GM21619 (cell line): ENCODE data around the gene GJD3.
"Not testable (repeated sequence)": the region's sequence is repeated elsewhere in the genome, so short reads cannot be mapped to it uniquely, and the experiment has no call there.

ENCODE experiments used
- ATAC-seq: cut with Tn5 transposase; IDR thresholded peaks from one replicate; pipeline ENCODE4 v1.9.1; 2021; ENCODE audit not compliant: unreplicated experiment

GJD3 gene

DNA sequence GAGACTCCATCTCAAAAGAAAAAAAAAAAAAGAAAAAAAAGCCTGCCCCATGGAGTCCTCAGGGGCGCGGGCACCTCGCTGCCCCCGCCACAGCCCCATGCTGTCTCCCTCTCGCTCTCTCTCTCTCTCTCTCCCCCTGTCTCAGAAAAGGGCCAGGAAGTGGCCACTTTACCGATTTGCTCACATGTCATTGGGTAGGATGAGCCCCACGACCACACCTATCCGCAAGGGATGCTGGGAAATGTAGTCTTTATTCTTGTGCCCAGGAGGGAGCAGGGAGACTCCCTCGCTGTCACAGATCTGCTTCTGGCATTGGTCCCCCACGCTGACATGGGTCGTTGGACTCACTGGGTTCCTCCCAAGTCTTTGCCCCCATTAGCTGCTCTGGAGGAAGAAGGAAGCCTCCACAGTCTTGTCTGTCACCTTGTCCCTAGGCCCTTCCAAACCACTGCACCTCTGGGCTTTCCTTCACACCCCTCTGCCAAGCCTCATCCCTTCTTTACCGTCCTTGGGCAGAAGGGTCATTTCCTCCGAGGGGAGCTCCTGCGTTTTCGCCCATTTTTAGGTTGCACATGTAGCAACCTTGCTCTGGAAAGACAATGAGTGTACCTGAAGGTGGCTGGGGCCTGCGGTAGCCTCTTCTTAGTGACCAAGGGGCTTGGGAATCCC is 6.9 kb upstream of the GJD3 start:
- no peak for ATAC-seq

DNA sequence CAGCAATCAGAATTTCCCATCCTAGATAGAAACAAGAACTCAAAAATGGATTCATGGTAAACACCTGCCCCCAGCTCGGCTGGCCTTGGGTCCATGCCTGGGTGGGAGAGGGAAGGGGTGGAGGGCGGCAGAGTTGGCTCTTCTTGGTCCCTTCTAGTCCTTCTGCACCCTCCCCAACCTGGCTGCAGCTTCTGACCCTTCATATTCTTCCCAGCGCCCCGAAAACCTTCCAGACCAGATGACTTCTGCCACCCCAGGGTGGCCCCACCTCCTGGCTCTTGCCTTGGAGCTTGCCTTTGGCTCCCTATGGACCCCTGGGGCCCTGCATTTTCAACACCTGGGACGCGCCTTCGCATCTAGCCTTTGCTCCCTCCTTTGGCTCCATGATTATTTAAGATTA is 5.4 kb upstream of the GJD3 start:
- ATAC-seq: no peak

DNA sequence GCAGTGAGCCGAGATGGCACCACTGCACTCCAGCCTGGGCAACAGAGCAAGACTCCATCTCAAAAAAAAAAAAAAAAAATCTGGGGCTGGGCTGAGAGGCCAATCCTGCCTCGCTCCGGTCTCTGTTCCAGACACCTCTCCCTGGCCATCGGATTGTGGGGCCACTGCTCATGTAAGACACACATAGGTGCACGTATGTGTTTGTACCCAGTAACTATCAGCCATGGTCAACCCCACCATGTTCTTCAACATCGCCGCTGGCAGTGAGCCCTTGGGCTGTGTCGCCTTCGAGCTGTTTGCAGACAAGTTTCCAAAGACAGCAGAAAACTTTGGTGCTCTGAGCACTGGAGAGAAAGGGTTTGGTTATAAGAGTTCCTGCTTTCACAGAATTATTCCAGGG is 3.2 kb upstream of the GJD3 start:
- ATAC-seq: not testable (repeated sequence)

DNA sequence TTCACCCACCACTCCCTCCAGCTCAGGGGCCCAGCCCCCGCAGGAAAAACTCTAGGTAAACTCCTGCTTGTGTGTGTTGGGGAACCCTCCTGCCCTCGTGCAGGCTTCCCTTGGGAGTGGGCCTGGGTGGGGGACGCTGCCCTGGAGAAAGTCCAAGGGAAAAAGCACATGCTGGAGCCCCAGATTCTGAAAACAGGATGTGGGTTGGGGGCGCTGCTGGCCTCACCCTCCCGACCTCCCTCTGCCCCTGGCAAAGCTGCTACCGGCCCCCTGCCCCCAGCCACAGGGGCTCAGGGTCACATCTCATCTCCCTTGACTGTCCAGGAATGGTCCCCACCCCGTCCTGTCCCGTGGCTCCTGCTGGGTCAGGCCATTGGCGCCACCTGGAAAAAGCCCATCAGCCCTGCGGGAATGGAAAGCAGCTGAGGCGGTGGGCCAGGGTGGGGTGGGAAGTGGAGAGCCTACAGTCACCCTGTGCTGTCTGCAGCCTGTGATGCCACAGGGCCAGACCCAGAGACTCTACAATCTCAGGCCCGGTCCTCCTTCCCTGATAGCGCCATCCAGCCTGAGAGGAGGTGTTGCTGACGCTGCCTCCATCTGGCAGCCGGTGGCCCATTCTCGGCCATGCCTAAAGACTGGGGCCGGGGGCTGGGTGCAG is 2.5 kb upstream of the GJD3 start:
- ATAC-seq: no peak

DNA sequence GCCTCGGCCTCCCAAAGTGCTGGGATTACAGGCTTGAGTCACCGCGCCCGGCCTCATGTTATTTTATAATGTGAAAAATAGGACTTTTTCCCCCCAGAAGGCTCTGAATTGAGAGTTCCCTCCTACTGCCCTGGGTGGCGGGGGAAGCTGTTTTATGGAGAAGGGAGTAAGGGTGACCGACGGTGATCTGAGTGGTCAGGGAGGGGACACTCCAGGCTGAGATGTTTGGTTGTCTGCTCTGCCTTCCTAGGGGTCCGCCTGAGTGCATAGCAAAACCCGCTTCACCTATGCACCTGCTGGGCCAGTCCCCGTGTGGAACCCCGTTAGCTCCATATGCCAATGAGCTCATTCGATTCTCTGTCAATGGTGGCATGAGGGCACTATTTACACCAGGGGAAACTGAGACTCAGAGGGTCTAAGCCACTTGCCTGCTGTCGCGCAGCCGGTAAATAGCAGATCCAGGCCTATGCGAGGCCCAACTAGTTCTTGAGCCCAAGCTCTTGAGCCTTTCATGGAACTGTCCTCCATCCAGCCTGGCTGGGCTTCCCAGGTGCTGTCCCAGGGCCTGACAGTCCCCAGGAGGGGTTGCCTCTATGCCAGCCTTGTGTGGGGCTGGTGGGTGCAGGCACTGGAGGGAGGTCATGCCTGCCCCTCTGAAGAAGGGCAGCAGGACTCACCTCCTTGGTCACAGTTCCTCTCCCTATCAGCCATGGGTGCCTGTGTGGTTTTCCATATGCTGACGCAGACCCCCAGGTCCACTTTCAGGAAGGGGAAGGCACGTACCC is 1.7 kb upstream of the GJD3 start:
- ATAC-seq: no peak

DNA sequence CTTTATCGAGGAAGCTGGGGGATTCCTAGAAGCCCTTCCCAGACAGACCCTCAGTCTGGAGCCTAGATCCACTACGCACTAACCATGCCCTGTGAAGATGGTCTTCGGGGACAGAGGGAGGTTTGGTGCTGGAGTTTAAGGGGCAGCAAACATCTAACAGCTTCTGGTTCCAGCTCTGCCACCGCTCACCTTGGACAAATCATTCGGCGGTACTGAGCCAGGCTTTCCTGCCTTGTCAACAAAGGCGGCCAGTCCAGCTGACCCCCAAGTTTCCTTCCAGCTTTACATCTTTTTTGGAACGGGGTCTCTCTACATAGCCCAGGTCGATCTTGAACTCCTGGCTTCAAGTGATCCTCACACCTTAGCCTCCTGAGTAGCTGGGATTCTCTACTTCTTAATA is 369 bp upstream of the GJD3 start:
- ATAC-seq: no peak

DNA sequence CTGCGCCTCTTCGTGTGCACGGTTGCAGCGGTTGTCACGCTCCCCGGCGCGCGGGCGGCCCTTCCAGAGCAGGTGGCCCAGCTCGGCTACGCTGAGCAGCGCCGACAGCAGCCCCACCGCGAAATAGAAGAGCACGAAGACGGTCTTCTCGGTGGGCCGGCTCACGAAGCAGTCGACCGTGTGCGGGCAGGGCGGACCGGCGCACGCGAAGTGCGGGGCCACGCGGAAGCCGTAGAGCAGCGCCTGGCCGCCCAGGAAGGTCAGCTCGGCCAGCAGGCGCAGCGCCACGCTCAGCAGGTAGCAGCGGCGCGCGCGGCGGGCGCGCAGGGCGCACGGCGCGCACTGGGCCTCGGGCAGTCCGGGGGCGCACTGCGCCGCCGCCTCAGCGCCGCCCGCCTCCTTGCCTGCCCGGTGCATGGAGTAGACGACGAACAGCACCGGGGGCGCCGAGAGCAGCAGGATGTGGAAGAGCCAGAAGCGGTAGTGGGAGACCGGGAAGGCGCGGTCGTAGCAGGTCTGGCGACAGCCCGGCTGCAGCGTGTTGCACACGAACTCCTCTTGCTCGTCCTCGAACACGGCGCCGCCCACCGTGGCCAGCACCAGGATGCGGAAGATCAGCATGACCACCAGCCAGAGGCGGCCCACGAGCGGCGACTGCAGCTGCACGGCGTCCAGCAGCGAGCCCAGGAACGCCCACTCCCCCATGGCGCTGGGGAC is 1.3 kb downstream of the GJD3 start:
- no peak for ATAC-seq

DNA sequence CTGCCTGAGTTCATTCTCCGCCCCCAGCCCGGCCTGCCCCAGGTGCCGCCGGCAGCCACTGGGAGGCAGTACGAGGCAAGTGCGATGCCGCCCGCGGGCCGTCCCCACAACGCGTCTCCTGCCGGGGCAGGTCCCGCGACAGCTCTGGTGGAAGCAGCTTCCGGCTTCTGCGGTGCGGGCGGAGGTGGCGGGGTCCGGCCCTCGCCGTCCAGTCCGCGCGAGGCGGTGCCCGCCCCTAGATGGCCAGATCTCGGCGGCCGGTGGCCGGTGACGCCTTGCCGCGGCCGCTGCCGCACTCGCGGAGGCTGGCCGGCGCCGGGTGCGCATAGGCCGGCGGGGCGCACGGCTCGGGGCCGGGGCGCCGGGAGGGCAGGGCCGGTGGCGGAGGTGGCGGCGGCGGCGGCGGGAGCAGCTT is 1.8 kb downstream of the GJD3 start:
- ATAC-seq: peak; percentile 62

DNA sequence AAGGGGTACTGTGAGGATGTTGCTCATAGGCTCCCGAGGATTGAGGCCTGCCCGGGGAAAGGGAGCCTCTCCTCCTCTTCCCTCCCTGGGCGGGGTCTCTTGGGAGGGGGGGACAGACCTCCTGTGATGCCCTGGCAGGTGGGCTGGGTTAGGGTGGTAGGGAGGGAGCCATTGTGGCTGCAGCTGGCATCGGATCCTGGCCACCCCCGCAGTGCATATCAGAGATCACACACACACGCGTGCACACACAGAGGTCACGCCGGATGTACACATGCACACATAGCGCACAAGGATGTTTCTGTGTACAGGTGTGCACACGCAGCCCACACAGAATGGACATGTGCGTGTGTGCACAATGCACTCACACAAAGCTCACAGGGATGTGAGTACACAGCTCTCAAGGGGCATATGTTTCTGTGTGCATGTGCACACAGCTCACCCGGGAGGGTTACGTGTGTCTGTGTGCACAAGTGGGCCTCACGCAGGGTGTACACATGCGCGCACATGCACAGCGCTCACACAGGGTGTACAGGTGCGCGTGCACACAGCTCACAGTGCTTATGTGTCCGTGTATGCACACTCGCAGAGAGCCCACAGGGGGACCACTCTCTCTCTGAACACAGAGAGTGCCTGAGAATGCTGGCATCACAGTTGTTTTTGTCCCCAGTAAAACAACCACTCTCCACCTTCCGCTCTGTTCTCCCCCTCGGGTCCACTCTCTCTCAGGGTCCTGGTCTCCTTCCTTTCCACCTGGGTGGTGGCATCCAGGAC is 2.4 kb downstream of the GJD3 start:
- no peak for ATAC-seq

DNA sequence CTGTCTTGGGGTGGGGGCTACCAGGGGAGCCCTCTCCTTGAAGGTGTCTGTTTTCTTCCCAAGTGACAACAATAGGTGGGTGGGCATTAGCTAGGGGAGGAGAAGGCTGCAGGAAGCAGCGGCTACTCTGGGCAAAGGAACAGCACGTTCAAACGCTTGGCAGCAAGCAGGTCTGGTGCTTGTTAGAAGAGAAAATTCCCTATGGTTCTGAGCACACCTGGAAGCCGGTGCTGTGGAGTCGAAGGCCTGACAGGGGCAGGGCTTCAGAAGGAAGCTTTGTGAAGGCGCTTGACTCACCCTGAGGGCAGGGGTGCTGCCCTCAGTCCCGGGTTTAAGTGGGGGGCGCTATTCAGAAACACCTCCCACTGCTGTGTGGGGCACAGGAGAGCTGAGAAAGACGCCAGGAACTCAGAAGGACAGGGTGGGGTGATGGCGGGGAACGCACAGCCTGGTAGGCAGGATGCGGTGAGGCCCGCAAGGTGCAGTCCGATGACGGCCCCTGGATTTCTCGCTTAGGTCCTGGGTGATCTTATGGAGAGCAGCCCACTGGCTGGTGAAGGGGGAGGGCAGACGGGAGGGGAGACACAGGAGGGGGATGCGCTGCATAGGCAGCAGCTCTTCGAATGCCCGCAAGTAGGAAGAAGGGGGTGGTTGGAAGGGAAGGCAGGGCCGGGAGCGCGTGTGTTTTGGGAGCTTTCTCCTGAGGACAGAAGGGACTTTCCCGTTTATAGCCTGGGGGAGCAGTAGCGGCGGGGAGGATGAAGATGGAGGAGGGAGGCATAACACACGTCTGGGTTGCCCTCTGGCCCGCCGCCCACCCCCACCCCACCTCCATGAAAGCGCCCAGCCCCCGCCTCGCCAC is 3.2 kb downstream of the GJD3 start:
- no peak for ATAC-seq

DNA sequence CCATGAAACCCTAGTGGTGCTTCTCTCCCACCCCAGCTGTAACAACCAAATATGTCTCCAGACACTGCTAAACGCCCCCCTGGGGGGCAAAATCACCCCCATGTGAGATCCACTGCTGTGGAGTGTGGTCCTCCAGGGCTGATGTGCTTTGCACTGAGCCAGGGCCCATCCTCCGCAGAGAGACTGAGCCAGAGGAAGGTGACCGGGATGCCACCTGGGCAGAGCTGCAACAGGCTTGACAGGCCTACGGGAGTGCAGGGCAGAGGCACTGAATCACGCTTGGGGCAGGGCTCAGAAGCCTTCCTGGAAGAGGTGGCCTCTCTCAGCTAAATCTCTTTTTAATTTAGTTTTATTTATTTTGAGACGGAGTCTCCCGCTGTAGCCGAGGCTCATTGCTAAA is 4.4 kb downstream of the GJD3 start:
- no peak for ATAC-seq

DNA sequence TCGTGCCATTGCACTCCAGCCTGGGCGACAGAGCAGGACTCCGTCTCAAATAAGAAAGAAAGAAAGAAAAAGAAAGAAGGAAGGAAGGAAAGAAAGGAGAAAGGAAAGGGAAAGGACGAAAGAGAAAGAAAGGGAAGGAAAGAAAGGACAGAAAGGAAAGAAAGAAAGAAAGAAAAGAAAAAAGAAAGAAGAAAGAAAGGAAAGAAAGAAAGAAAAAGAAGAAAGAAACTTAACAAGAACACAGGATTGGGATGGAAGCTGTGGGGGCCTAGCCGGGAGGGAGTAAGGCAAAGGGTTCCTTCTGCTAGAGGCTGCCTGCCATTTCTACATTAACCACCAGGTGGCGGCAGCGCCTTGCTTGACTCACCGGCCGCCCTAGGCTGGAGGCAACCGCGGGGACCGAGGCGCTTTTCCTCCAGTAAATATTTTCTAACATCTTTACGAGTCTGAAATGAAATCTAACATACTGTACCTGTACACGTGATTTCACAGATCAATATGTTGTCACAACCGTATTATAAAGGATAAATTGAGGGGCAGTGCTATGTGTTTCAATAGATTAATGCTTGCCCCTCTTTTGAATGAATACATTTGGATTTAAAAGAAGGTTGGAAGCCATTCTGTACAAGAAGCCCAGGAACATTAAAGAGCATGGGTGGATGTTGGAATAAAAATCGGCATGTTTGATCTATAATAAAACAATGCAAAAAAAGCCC is 6.1 kb downstream of the GJD3 start:
- no peak for ATAC-seq

DNA sequence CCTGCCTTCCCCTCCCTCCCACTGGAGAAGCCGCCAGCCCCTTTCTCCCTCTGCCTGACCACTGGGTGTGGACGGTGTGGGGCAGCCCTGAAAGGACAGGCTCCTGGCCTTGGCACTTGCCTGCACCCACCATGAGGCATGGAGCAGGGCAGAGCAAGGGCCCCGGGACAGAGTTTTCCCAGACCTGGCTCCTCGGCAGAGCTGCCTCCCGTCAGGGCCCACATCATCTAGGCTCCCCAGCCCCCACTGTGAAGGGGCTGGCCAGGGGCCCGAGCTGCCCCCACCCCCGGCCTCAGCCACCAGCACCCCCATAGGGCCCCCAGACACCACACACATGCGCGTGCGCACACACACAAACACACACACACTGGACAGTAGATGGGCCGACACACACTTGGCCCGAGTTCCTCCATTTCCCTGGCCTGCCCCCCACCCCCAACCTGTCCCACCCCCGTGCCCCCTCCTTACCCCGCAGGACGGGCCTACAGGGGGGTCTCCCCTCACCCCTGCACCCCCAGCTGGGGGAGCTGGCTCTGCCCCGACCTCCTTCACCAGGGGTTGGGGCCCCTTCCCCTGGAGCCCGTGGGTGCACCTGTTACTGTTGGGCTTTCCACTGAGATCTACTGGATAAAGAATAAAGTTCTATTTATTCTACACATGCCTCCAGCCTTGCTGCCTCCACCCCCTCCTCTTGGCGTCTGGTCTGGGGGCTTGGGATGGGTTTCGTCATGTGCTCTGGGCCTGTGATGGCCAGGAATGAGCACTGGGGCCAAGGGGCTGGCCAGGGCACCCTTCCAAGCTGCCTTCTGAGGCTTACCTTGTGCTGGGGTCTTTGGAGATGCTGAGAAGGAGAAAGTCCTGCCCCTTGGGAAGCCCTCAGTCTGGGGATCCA is 7.3 kb downstream of the GJD3 start:
- no peak for ATAC-seq

DNA sequence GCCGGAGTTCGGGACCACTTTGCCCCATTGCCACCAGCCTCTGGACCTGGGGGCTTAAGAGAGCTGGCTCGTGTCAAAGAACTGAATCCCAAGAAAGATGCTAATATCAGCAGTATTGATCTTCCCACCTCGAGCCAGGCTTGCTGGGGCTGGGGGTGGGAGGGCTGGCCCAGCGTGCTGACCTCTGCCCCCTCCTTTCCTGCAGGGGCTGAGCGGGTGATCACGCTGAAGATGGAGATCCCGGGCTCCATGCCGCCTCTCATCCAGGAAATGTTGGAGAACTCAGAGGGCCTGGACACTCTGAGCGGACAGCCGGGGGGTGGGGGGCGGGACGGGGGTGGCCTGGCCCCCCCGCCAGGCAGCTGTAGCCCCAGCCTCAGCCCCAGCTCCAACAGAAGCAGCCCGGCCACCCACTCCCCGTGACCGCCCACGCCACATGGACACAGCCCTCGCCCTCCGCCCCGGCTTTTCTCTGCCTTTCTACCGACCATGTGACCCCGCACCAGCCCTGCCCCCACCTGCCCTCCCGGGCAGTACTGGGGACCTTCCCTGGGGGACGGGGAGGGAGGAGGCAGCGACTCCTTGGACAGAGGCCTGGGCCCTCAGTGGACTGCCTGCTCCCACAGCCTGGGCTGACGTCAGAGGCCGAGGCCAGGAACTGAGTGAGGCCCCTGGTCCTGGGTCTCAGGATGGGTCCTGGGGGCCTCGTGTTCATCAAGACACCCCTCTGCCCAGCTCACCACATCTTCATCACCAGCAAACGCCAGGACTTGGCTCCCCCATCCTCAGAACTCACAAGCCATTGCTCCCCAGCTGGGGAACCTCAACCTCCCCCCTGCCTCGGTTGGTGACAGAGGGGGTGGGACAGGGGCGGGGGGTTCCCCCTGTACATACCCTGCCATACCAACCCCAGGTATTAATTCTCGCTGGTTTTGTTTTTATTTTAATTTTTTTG is 8.5 kb downstream of the GJD3 start:
- ATAC-seq: no peak

DNA sequence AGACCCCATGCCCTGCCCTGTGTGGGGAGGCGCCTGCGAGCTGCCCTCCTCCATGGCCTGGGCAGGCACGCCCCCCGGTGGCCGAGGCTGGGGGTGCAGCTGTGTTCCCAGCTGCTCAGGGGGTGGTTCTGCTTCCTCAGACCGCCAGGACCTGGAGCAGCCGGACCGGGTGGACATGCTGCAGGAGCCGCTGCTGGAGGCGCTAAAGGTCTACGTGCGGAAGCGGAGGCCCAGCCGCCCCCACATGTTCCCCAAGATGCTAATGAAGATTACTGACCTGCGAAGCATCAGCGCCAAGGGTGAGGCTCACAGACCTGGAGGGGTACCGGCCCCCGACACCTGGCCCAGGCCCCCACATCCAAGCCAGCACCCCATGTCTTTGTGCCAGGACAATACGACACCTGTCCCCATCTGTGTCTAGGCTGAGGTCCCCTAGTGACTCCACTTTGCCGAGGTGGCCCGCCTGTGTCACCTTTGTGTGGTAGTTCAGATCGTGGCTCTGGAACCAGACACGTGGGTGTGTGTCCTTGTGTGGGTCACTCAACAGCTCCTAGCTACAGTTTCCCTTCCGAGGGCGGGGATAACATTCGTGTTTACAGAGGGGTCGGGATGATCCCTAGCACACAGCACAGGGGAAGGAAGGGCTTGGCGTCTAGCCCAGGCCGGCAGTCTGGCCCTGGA is 9.3 kb downstream of the GJD3 start:
- ATAC-seq: no peak
